Upper lobe of left lung (tissue), 4 donors: Measurements from ENCODE around the gene PLPPR2.

Source experiments
- CTCF ChIP-seq, 6 experiments: fragments of 450-650 bp in 4 of 6; fragments of 200-600 bp in 2 of 6; sonication (generic) in 2 of 6; IDR thresholded peaks; one replicate each; pipeline ENCODE4 v1.5.1; 2016 to 2019; ENCODE audit warnings: antibody characterized with exemption in 6 of 6
- EP300 ChIP-seq, 4 donors: sonication (generic); formaldehyde crosslinking; IDR thresholded peaks; one replicate each; pipeline ENCODE4 v1.5.1; 2017; ENCODE audit warnings: antibody characterized with exemption in 4 of 4, control low read depth in 2 of 4
- POLR2AphosphoS5 ChIP-seq, 2 donors: sonication (generic); formaldehyde crosslinking; IDR thresholded peaks; one replicate each; pipeline ENCODE4 v1.5.1; 2017; ENCODE audit warnings: antibody characterized with exemption in 2 of 2

GRCh38 chr19:11346104-11346940 is 8.9 kb upstream of the PLPPR2 start, which contains the start of the genes CCDC159 and TMEM205:
- TF ChIP-seq POLR2AphosphoS5 (IDR thresholded peaks at IDR 0.05) (peak in 1 of 2 donors; percentile 92), EP300 (IDR thresholded peaks at IDR 0.05) (peak in 1 of 4 donors; percentile 83), CTCF (IDR thresholded peaks at IDR 0.05) (peak in 2 of 6 experiments; percentile 6 to 7)
